Measurements from ENCODE around the gene DNAJC13. TPM values are rescaled to one million over a fixed set of nuclear protein-coding genes. Genes with fewer than 3 reads are reported as not detected.

The DNAJC13 gene
- total and polyA plus RNA-seq, 2 of the 8 experiments (the other 6 are each of a cell fraction or from before 2014, with no cell fraction given), result 7.9 to 28.8 TPM

DNA sequence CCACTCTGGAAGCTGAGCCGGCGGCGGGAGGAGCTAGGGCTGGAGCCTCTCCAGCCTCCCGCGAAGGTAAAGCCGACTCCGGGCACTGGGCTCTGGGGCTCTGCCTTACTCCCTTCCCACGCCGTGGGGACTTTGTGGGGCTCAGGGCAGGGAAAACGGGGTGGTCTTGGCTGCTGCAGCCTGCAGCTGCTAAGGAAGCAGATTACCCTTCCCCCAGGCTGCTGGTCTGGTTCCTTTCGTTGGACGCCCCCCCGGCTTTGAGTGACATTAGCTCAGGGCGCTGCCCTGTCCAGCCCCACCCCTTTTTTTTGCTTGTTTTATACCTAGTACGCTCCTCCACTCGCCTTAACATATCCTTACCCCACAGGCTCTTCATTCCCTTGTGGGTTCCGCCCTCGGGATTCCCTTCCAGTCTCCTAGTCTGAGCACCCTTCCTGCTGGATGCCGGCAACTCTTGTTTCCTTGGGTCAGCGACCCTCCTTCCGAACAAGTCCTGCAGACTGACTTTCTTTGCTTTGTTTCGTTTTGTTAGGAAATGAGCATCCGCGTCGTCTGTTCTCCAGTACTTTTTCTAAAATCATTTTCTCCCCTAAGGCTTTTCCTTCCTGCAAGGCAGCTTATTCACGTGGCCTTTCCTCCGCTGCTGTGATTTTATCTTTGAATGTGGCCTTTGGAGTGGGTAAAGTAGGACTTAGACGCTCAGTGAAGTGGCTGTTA lies 551 bp downstream of the DNAJC13 start (continued):
- TF ChIP-seq BCL11A (IDR thresholded peaks at IDR 0.05; ENCODE audit: low read depth in 2 of 2, low read length in 2 of 2), result no peak
- no peak for TF ChIP-seq ASH2L (IDR thresholded peaks at IDR 0.05; ENCODE audit: low read length)
- TF ChIP-seq RXRA (IDR thresholded peaks at IDR 0.05; ENCODE audit: insufficient read depth, low read depth, low read length), result no peak
- TF ChIP-seq NANOG (IDR thresholded peaks at IDR 0.05; ENCODE audit: insufficient read depth, low read depth, low read length, poor library complexity, severe bottlenecking), result no peak
- TF ChIP-seq EZH2 (IDR thresholded peaks at IDR 0.05; ENCODE audit: low read depth, low read length, severe bottlenecking), result no peak
- TF ChIP-seq, protein P1, sequence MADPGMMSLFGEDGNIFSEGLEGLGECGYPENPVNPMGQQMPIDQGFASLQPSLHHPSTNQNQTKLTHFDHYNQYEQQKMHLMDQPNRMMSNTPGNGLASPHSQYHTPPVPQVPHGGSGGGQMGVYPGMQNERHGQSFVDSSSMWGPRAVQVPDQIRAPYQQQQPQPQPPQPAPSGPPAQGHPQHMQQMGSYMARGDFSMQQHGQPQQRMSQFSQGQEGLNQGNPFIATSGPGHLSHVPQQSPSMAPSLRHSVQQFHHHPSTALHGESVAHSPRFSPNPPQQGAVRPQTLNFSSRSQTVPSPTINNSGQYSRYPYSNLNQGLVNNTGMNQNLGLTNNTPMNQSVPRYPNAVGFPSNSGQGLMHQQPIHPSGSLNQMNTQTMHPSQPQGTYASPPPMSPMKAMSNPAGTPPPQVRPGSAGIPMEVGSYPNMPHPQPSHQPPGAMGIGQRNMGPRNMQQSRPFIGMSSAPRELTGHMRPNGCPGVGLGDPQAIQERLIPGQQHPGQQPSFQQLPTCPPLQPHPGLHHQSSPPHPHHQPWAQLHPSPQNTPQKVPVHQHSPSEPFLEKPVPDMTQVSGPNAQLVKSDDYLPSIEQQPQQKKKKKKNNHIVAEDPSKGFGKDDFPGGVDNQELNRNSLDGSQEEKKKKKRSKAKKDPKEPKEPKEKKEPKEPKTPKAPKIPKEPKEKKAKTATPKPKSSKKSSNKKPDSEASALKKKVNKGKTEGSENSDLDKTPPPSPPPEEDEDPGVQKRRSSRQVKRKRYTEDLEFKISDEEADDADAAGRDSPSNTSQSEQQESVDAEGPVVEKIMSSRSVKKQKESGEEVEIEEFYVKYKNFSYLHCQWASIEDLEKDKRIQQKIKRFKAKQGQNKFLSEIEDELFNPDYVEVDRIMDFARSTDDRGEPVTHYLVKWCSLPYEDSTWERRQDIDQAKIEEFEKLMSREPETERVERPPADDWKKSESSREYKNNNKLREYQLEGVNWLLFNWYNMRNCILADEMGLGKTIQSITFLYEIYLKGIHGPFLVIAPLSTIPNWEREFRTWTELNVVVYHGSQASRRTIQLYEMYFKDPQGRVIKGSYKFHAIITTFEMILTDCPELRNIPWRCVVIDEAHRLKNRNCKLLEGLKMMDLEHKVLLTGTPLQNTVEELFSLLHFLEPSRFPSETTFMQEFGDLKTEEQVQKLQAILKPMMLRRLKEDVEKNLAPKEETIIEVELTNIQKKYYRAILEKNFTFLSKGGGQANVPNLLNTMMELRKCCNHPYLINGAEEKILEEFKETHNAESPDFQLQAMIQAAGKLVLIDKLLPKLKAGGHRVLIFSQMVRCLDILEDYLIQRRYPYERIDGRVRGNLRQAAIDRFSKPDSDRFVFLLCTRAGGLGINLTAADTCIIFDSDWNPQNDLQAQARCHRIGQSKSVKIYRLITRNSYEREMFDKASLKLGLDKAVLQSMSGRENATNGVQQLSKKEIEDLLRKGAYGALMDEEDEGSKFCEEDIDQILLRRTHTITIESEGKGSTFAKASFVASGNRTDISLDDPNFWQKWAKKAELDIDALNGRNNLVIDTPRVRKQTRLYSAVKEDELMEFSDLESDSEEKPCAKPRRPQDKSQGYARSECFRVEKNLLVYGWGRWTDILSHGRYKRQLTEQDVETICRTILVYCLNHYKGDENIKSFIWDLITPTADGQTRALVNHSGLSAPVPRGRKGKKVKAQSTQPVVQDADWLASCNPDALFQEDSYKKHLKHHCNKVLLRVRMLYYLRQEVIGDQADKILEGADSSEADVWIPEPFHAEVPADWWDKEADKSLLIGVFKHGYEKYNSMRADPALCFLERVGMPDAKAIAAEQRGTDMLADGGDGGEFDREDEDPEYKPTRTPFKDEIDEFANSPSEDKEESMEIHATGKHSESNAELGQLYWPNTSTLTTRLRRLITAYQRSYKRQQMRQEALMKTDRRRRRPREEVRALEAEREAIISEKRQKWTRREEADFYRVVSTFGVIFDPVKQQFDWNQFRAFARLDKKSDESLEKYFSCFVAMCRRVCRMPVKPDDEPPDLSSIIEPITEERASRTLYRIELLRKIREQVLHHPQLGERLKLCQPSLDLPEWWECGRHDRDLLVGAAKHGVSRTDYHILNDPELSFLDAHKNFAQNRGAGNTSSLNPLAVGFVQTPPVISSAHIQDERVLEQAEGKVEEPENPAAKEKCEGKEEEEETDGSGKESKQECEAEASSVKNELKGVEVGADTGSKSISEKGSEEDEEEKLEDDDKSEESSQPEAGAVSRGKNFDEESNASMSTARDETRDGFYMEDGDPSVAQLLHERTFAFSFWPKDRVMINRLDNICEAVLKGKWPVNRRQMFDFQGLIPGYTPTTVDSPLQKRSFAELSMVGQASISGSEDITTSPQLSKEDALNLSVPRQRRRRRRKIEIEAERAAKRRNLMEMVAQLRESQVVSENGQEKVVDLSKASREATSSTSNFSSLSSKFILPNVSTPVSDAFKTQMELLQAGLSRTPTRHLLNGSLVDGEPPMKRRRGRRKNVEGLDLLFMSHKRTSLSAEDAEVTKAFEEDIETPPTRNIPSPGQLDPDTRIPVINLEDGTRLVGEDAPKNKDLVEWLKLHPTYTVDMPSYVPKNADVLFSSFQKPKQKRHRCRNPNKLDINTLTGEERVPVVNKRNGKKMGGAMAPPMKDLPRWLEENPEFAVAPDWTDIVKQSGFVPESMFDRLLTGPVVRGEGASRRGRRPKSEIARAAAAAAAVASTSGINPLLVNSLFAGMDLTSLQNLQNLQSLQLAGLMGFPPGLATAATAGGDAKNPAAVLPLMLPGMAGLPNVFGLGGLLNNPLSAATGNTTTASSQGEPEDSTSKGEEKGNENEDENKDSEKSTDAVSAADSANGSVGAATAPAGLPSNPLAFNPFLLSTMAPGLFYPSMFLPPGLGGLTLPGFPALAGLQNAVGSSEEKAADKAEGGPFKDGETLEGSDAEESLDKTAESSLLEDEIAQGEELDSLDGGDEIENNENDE (IDR thresholded peaks at IDR 0.05; ENCODE audit: insufficient replicate concordance, low read length), result no peak
- TF ChIP-seq KDM4A (IDR thresholded peaks at IDR 0.05; ENCODE audit: low read depth, low read length, severe bottlenecking), result peak; percentile 60
- no peak; the same call in 1 of the 2 replicates for TF ChIP-seq PHF8 (conservative IDR thresholded peaks at IDR 0.05; ENCODE audit: low read depth, low read length)
- TF ChIP-seq HDAC6 (IDR thresholded peaks at IDR 0.05; ENCODE audit: low read depth, low read length), result no peak
- TF ChIP-seq POLR2A (IDR thresholded peaks at IDR 0.05; ENCODE audit: control extremely low read depth in 1 of 2, low read depth in 2 of 2, low read length in 2 of 2), result peak in 1 of 2 experiments; percentile 83; a peak in 2 of 3 replicates
